HCT116 (cell line): ENCODE measurements around the gene SIL1. TPM values are rescaled to one million over a fixed set of nuclear protein-coding genes. Genes with fewer than 3 reads are reported as not detected.

Experiments used
- ATAC-seq: fragments of 200-7000 bp; cut with Tn5 transposase; 2 replicates; pipeline ENCODE4 v1.9.1; 2020; ENCODE audit warnings: mild to moderate bottlenecking, moderate library complexity
- BruUV-seq: library from RNA; stranded (reverse); fragments of 400-500 nt; replicated peaks from 2 replicates; lab custom pipeline; 2021; lab: Mats Ljungman, UMichigan
- CTCF ChIA-PET: fragments of 300-600 bp; sonication (Branson Sonifier 250); formaldehyde crosslinking; loops from one replicate; lab custom pipeline; 2021; ENCODE audit warnings: antibody characterized with exemption; lab: Charles Lee
- POLR2A ChIA-PET: fragments of 300-600, 350-600 bp; sonication (Branson Sonifier 250); formaldehyde crosslinking; loops from one replicate; lab custom pipeline; 2021; ENCODE audit warnings: antibody characterized with exemption; lab: Charles Lee
- RAD21 ChIA-PET, 2 experiments: fragments of 300-600 bp; sonication (Branson Sonifier 250); formaldehyde crosslinking; loops; one replicate each; lab custom pipeline; 2023; ENCODE audit warnings: low total read pairs in 2 of 2; ENCODE audit not compliant: uncharacterized antibody in 2 of 2, unreplicated experiment in 2 of 2, low non-redundant PET in 1 of 2; lab: Charles Lee
- DNase-seq: peaks from one replicate; pipeline ENCODE4 v3.0.0-alpha.2; 2010; ENCODE audit warnings: low read depth, low spot score
- H2AFZ ChIP-seq: fragments of 200-600 bp; shearing (Covaris generic), sonication (generic); 2 replicates; pipeline ENCODE4 v1.6.1; 2017; ENCODE audit warnings: low read depth, mixed run types, mixed read lengths, antibody characterized with exemption, low read length; ENCODE audit not compliant: poor library complexity, severe bottlenecking
- H3K27ac ChIP-seq: 2 replicates; pipeline ENCODE4 v1.5.1; 2012; ENCODE audit warnings: low read depth, low read length
- H3K27me3 ChIP-seq: fragments of 200-600 bp; sonication (generic); 2 replicates; pipeline ENCODE4 v1.6.1; 2016; ENCODE audit warnings: mixed run types, low read length, mixed read lengths; ENCODE audit not compliant: insufficient read depth
- H3K36me3 ChIP-seq, 2 experiments: fragments of 200-500 bp in 1 of 2; fragments of 200-600 bp in 1 of 2; sonication (Bioruptor generic) in 1 of 2; sonication (generic) in 1 of 2; 2 replicates each; pipeline versions ENCODE4 v1.5.1 to v1.6.1; 2014 to 2016; ENCODE audit warnings: low read length in 2 of 2, inconsistent platforms in 1 of 2, mixed read lengths in 1 of 2, mixed run types in 1 of 2; ENCODE audit not compliant: insufficient read depth in 2 of 2, control insufficient read depth in 1 of 2
- H3K4me1 ChIP-seq, 2 experiments: fragments of 200-600 bp in 1 of 2; sonication (generic) in 1 of 2; 2 replicates each; pipeline versions ENCODE4 v1.5.1 to v1.6.1; 2012 to 2017; ENCODE audit warnings: low read length in 2 of 2, inconsistent platforms in 1 of 2, mild to moderate bottlenecking in 1 of 2, mixed read lengths in 1 of 2, mixed run types in 1 of 2, moderate library complexity in 1 of 2; ENCODE audit not compliant: insufficient read depth in 2 of 2, control insufficient read depth in 1 of 2
- H3K4me2 ChIP-seq: fragments of 200-600 bp; sonication (generic); 2 replicates; pipeline ENCODE4 v1.6.1; 2017; ENCODE audit warnings: mixed run types, low read length, mixed read lengths
- H3K4me3 ChIP-seq, 2 experiments: fragments of 200-600 bp in 1 of 2; sonication (generic) in 1 of 2; replicated peaks in 1 of 2; 2 replicates each; pipeline ENCODE4 v1.5.1; 2011 to 2016; ENCODE audit warnings: low read length in 2 of 2, control low read depth in 1 of 2, low read depth in 1 of 2, mild to moderate bottlenecking in 1 of 2, mixed read lengths in 1 of 2, mixed run types in 1 of 2
- H3K79me2 ChIP-seq: fragments of 200-600 bp; sonication (generic); 2 replicates; pipeline ENCODE4 v1.6.1; 2017; ENCODE audit warnings: mild to moderate bottlenecking, mixed run types, low read length, moderate library complexity, mixed read lengths; ENCODE audit not compliant: insufficient read depth
- H3K9ac ChIP-seq: fragments of 200-600 bp; sonication (generic); 2 replicates; pipeline ENCODE4 v1.6.1; 2016; ENCODE audit warnings: low read length, mixed read lengths
- H3K9me2 ChIP-seq: fragments of 200-600 bp; sonication (generic), shearing (Covaris generic); 2 replicates; pipeline ENCODE4 v1.6.1; 2017; ENCODE audit warnings: mixed run types, mild to moderate bottlenecking, moderate library complexity; ENCODE audit not compliant: insufficient read depth
- H3K9me3 ChIP-seq, 2 experiments: fragments of 200-500 bp in 1 of 2; fragments of 200-600 bp in 1 of 2; sonication (Bioruptor generic) in 1 of 2; sonication (generic) in 1 of 2; 2 replicates each; pipeline ENCODE4 v1.6.1; 2014 to 2017; ENCODE audit warnings: low read length in 2 of 2, mixed read lengths in 2 of 2, inconsistent platforms in 1 of 2, low read depth in 1 of 2, mild to moderate bottlenecking in 1 of 2, mixed run types in 1 of 2, moderate library complexity in 1 of 2; ENCODE audit not compliant: control insufficient read depth in 1 of 2, insufficient read depth in 1 of 2
- H4K20me1 ChIP-seq: fragments of 200-600 bp; sonication (generic), shearing (Covaris generic); 2 replicates; pipeline ENCODE4 v1.6.1; 2017; ENCODE audit warnings: mixed run types, mild to moderate bottlenecking, moderate library complexity; ENCODE audit not compliant: insufficient read depth
- ELF1 ChIP-seq: IDR thresholded peaks from 2 replicates; pipeline ENCODE4 v1.6.1; 2012; ENCODE audit warnings: low read depth, borderline replicate concordance
- EZH2phosphoT487 ChIP-seq: fragments of 200-600 bp; IDR thresholded peaks from 2 replicates; pipeline ENCODE4 v1.6.1; 2018; ENCODE audit warnings: antibody characterized with exemption, borderline replicate concordance
- FOSL1 ChIP-seq: IDR thresholded peaks from 2 replicates; pipeline ENCODE4 v1.6.1; 2012; ENCODE audit warnings: low read depth
- JUND ChIP-seq: IDR thresholded peaks from 2 replicates; pipeline ENCODE4 v1.6.1; 2012
- MAX ChIP-seq: IDR thresholded peaks from 2 replicates; pipeline ENCODE4 v1.6.1; 2012
- POLR2A ChIP-seq: IDR thresholded peaks from 2 replicates; pipeline ENCODE4 v1.7.0; 2011; ENCODE audit warnings: borderline replicate concordance; ENCODE audit not compliant: insufficient read depth, insufficient read length; ENCODE audit errors: extremely low read depth
- RAD21 ChIP-seq: IDR thresholded peaks from 2 replicates; pipeline ENCODE4 v1.6.1; 2012; ENCODE audit warnings: low read depth, mild to moderate bottlenecking
- REST ChIP-seq: IDR thresholded peaks from 2 replicates; pipeline ENCODE4 v1.6.1; 2012; ENCODE audit warnings: low read depth
- SP1 ChIP-seq: IDR thresholded peaks from 2 replicates; pipeline ENCODE4 v1.6.1; 2012; ENCODE audit warnings: low read depth
- YY1 ChIP-seq: IDR thresholded peaks from 2 replicates; pipeline ENCODE4 v1.6.1; 2011; ENCODE audit warnings: low read length, low read depth, moderate library complexity, mild to moderate bottlenecking; ENCODE audit not compliant: insufficient replicate concordance; ENCODE audit errors: extremely low read depth
- ZBTB33 ChIP-seq: IDR thresholded peaks from 2 replicates; pipeline ENCODE4 v1.6.1; 2011; ENCODE audit warnings: mild to moderate bottlenecking, low read length, moderate library complexity; ENCODE audit not compliant: insufficient replicate concordance; ENCODE audit errors: extremely low read depth
- intact Hi-C: fragments of 100-400 bp; cut with micrococcal nuclease; formaldehyde crosslinking; loops from 2 replicates; pipeline ENCODE4 v1.10.0; 2022
- total RNA-seq: library from RNA; stranded (reverse); gene quantifications from one replicate; pipeline ENCODE4 v1.2.1, GENCODE V29; 2021; ENCODE audit not compliant: unreplicated experiment
- TF ChIP-seq, protein P1 (sequence below): IDR thresholded peaks from 2 replicates; pipeline ENCODE4 v1.6.1; 2012

The SIL1 gene
- total RNA-seq, 1 experiment from 2014 or later = 34.0 TPM

DNA sequence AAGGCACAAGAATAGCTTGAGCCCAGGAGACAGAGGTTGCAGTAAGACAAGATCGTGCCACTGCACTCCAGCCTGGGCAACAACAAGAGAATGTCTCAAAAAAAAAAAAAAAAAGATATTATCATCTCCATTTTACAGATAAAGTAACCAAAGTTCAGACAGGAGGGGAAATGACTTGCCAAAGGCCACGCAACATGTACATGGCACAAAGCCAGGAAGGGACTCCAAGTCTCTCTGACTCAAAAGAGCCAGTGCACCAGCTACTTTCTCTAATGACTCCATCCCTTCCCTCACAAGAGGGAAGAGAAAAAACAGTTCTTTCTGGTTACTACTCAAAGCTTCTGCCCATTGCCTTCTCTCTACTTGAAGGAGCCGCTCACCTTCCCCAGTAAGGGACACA, 34.1 kb downstream of the SIL1 start:
- CTCF ChIA-PET = no interaction called here
- Histone ChIP-seq H2AFZ (no peak overlapping the region), H3K79me2 (no peaks in the 10 kb centered on the region), H3K4me2 (no peak overlapping the region), H3K36me3 (no peaks in the 10 kb centered on the region), H3K9me3 (no peaks in the 10 kb centered on the region), H3K9me2 (no peaks in the 10 kb centered on the region), H3K4me3 (no peak overlapping the region), H3K4me1 (no peaks in the 10 kb centered on the region), H3K9ac (no peak overlapping the region), H4K20me1 (no peaks in the 10 kb centered on the region), H3K27ac (no peak overlapping the region), H3K27me3 (no peaks in the 10 kb centered on the region)
- TF ChIP-seq MAX = no peak
- no peak for TF ChIP-seq ZBTB33
- TF ChIP-seq, protein P1, sequence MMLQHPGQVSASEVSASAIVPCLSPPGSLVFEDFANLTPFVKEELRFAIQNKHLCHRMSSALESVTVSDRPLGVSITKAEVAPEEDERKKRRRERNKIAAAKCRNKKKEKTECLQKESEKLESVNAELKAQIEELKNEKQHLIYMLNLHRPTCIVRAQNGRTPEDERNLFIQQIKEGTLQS = no peak
- TF ChIP-seq SP1 = no peak
- TF ChIP-seq FOSL1 = no peak
- no peak for TF ChIP-seq REST
- TF ChIP-seq RAD21 = no peak
- TF ChIP-seq YY1 = no peak
- no peak for TF ChIP-seq JUND
- TF ChIP-seq EZH2phosphoT487 = no peak
- no peak for TF ChIP-seq POLR2A
- no peak for TF ChIP-seq ELF1
- RAD21 ChIA-PET = no interaction called here
- ATAC-seq = no peak
- no peak for DNase-seq
- POLR2A ChIA-PET = no interaction called here
- BruUV-seq = no TSS peak
- intact Hi-C loops = no loop called here
